Lung (tissue), 12 donors: ENCODE results near the gene PRKN. TPM values are rescaled to one million over a fixed set of nuclear protein-coding genes. Genes with fewer than 3 reads are reported as not detected.
"Not testable (repeated sequence)": the region's sequence is repeated elsewhere in the genome, so short reads cannot be mapped to it uniquely, and the experiment has no call there.

ENCODE experiments used
- ATAC-seq: fragments of 200-7000 bp; cut with Tn5 transposase; one replicate; pipeline ENCODE4 v1.9.1; 2020; ENCODE audit warnings: moderate number of reproducible peaks; ENCODE audit not compliant: insufficient read depth, low FRiP score
- DNase-seq, 3 donors: peaks; one replicate each; pipeline ENCODE4 v3.0.0-alpha.2; 2013 to 2017
- H3K27ac ChIP-seq, 2 donors: one replicate each; pipeline ENCODE4 v1.5.1; 2013; ENCODE audit warnings: mild to moderate bottlenecking in 2 of 2, moderate library complexity in 2 of 2, control low read depth in 1 of 2, inconsistent platforms in 1 of 2, low read depth in 1 of 2, low read length in 1 of 2
- H3K27me3 ChIP-seq, 3 donors: one replicate each; pipeline ENCODE4 v1.5.1; 2013; ENCODE audit warnings: low read length in 2 of 3; ENCODE audit not compliant: control insufficient read depth in 3 of 3, insufficient read depth in 3 of 3
- H3K36me3 ChIP-seq, 4 donors: one replicate each; pipeline ENCODE4 v1.5.1; 2013; ENCODE audit warnings: low read length in 4 of 4, mild to moderate bottlenecking in 1 of 4, moderate library complexity in 1 of 4; ENCODE audit not compliant: control insufficient read depth in 4 of 4, insufficient read depth in 4 of 4
- H3K4me1 ChIP-seq, 5 donors: one replicate each; pipeline ENCODE4 v1.5.1; 2013; ENCODE audit warnings: low read length in 5 of 5, mild to moderate bottlenecking in 2 of 5, moderate library complexity in 1 of 5; ENCODE audit not compliant: control insufficient read depth in 5 of 5, insufficient read depth in 5 of 5
- H3K4me3 ChIP-seq: one replicate; pipeline ENCODE4 v1.5.1; 2013; ENCODE audit warnings: mild to moderate bottlenecking, control low read depth, moderate library complexity
- H3K9ac ChIP-seq, 2 donors: one replicate each; pipeline ENCODE4 v1.5.1; 2013; ENCODE audit warnings: low read length in 2 of 2, control low read depth in 1 of 2; ENCODE audit not compliant: insufficient read depth in 1 of 2
- H3K9me3 ChIP-seq, 4 donors: one replicate each; pipeline ENCODE4 v1.5.1; 2013; ENCODE audit warnings: low read length in 3 of 4, mild to moderate bottlenecking in 1 of 4, moderate library complexity in 1 of 4; ENCODE audit not compliant: control insufficient read depth in 4 of 4, insufficient read depth in 3 of 4
- CTCF ChIP-seq: IDR thresholded peaks from 2 replicates; pipeline ENCODE4 v1.5.1; 2012; ENCODE audit warnings: mild to moderate bottlenecking; ENCODE audit errors: control extremely low read depth, extremely low read depth
- WGBS, 2 donors: extraction: QIAGEN DNeasy Blood & Tissue Kit; methylation state at CpG; one replicate each; pipeline ENCODE4 v1.1.7; 2013; 5-methylcytosine and 5-hydroxymethylcytosine counted together
- polyA plus RNA-seq, 2 donors: library from polyadenylated mRNA; stranded (reverse); fragments of 200-250 nt; gene quantifications; one replicate each; pipeline ENCODE4 v1.2.1, GENCODE V29; 2013
- total RNA-seq, 2 donors: library from RNA; depleted of rRNA in 1 of 2; stranded (reverse); fragments of >200 nt in 1 of 2; gene quantifications; one replicate each; pipeline ENCODE4 v1.2.1, GENCODE V29; 2014 to 2021
- donor health status: control.
- donor health status: control.
- donor health status: Bipolar disorder and iron deficiency.
- donor health status: healthy.
- donor health status: DM: yes; HTN: yes; CAD: no.

The PRKN gene
- total and polyA plus RNA-seq, 4 donors: 0.27 to 11.2 (median 3.1) TPM

GRCh38 chr6:162404951-162405350 is 322.6 kb downstream of the PRKN start:
- H3K4me1 ChIP-seq: no peaks in the 10 kb centered on the region
- no peak overlapping the region for H3K9ac ChIP-seq
- DNase-seq: peak in 2 of 3 donors; percentile 30 to 54
- peaks cover 0 to 2% (median 0%) of the 10 kb centered on the region in 4 donors for H3K9me3 ChIP-seq
- no peak overlapping the region for H3K4me3 ChIP-seq
- TF ChIP-seq CTCF: no peak
- no peak for ATAC-seq
- H3K27me3 ChIP-seq: no peaks in the 10 kb centered on the region
- WGBS, 2 donors: 78 to 82% methylated on average over 4 of the region's 4 CpGs
- no peaks in the 10 kb centered on the region for H3K36me3 ChIP-seq
- no peak overlapping the region for H3K27ac ChIP-seq

- 94 to 97% methylated on average over 11 of the region's 11 CpGs for WGBS, 2 donors
- no peak for ATAC-seq
Observed at GRCh38 chr6:162403031-162403430, 324.5 kb downstream of the PRKN start.

GRCh38 chr6:162395181-162395580 is 332.4 kb downstream of the PRKN start:
- Histone ChIP-seq H3K27me3 (no peaks in the 10 kb centered on the region), H3K4me3 (no peak overlapping the region), H3K4me1 (no peaks in the 10 kb centered on the region), H3K36me3 (no peaks in the 10 kb centered on the region), H3K9ac (no peak overlapping the region), H3K9me3 (no peaks in the 10 kb centered on the region), H3K27ac (no peak overlapping the region)
- no peak for TF ChIP-seq CTCF
- no peak for DNase-seq
- 92 to 98% methylated on average over 2 of the region's 2 CpGs for WGBS, 2 donors
- no peak for ATAC-seq

More at GRCh38 chr6:162403031-162403430, 324.5 kb downstream of the PRKN start:
- H3K27me3 ChIP-seq: no peaks in the 10 kb centered on the region
- H3K9me3 ChIP-seq: peaks cover 0 to 2% (median 0%) of the 10 kb centered on the region in 4 donors
- no peaks in the 10 kb centered on the region for H3K4me1 ChIP-seq
- no peak overlapping the region for H3K9ac ChIP-seq
- H3K36me3 ChIP-seq: no peaks in the 10 kb centered on the region
- no peak for TF ChIP-seq CTCF
- no peak overlapping the region for H3K27ac ChIP-seq
- H3K4me3 ChIP-seq: no peak overlapping the region
- DNase-seq: no peak

- 82 to 85% methylated on average over 25 of the region's 25 CpGs for WGBS, 2 donors
- peak; percentile 73 to 89 (median 87) for DNase-seq
- H3K4me3 ChIP-seq, H3K36me3 ChIP-seq, H3K27me3 ChIP-seq, H3K4me1 ChIP-seq, H3K9ac ChIP-seq, ATAC-seq, H3K9me3 ChIP-seq, H3K27ac ChIP-seq: not testable (repeated sequence)
Observed at GRCh38 chr6:162390961-162391811, 336.4 kb downstream of the PRKN start.
